A549 treated with RU486 at 1 μM for 4 hours (cell line): ENCODE results near the gene SLC39A7. TPM values are rescaled to one million over a fixed set of nuclear protein-coding genes. Genes with fewer than 3 reads are reported as not detected.

Source experiments
- total RNA-seq: library from RNA; stranded (reverse); fragments of 200-300 nt; extraction: Qiagen RNA extraction; gene quantifications from 5 replicates; pipeline ENCODE4 v1.2.3, GENCODE V29; 2022; ENCODE audit warnings: low read depth

Gene SLC39A7, protein sequence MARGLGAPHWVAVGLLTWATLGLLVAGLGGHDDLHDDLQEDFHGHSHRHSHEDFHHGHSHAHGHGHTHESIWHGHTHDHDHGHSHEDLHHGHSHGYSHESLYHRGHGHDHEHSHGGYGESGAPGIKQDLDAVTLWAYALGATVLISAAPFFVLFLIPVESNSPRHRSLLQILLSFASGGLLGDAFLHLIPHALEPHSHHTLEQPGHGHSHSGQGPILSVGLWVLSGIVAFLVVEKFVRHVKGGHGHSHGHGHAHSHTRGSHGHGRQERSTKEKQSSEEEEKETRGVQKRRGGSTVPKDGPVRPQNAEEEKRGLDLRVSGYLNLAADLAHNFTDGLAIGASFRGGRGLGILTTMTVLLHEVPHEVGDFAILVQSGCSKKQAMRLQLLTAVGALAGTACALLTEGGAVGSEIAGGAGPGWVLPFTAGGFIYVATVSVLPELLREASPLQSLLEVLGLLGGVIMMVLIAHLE
- total RNA-seq: 111 to 121 TPM (median 118 TPM) in 5 replicates

DNA sequence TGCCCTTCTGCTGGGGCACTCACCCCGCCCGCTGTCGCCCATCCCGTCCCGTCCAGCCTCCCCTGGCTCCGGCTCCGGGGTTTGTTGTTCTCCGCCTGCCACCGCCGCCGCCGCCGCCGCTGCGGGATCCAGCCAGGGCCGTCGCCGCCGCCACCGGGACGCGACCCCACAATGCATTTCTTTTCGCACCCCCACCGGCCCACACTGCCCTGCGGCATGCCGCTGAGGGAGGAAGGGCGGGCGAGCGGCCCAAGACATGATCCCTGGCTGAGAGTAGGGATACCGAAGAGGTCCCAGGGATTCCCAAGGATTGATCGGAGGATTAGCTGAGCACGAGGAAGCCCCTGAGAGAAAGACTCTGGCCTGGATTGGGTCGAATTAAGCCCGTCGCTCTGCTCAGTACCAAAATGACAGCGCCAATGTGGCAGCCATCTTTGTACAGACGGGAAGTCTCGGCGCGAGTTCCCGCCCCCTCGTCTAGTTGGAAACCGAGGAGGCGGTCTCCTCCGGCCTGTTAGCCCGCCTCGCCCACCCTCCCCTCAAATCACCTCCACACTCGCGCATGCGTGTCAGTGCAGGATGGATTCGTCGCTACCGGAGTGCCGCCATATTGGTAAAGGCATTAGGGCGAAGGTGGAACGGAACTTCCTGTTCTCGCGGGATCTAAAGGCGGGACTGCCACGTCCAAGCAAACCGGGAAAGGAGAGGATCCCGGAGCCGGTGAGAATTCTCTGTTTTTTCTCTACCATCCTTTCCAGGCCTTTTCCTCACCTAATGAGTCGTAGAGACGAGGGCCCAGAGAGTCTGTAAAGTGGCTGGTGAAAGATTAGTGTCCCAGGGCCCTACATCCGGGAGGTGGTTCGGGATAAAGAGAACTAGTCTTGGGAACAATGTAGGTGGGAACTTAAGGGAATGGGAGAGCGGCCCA is at the start of gene SLC39A7, which contains the start of gene RXRB:
Gene SLC39A7 (plus strand): TSS at position 649 of the 928 bp plus-strand sequence. CDS start 379 bp downstream, outside the sequence.
Gene RXRB (minus strand): TSS at position 447 of the 928 bp plus-strand sequence. CDS start 189 bp downstream, at position 258.

DNA sequence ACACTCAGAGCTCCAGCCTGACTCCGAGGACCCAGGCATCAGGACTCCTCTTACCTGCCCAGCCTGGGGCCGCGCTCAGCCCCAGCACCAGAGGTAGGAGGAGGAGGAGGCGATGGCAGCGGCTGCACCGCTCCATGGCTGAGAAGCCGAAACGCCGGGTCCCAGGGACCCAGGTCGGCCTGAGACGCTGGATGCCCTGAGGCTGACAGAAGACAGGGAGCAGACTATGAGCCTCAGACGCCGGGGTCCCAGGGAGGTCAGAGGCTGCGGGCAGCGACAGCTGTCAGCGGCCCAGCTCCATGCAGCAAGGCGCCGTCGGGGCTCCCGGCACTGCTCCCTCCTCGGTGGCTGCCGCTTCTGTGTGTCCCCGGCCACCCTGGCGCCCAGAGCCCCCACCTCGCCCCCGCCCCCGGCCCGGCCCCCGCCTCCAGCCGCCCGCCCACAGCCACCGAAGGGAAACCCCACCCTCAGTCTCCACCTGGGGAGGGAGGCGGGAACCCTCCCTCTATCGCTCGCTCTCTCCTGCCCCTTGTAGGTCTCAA is 8.5 kb upstream of the SLC39A7 start, which contains the start of gene COL11A2:
Gene COL11A2 (minus strand): TSS at position 363 of the 542 bp plus-strand sequence. CDS start 227 bp downstream, at position 136.

DNA sequence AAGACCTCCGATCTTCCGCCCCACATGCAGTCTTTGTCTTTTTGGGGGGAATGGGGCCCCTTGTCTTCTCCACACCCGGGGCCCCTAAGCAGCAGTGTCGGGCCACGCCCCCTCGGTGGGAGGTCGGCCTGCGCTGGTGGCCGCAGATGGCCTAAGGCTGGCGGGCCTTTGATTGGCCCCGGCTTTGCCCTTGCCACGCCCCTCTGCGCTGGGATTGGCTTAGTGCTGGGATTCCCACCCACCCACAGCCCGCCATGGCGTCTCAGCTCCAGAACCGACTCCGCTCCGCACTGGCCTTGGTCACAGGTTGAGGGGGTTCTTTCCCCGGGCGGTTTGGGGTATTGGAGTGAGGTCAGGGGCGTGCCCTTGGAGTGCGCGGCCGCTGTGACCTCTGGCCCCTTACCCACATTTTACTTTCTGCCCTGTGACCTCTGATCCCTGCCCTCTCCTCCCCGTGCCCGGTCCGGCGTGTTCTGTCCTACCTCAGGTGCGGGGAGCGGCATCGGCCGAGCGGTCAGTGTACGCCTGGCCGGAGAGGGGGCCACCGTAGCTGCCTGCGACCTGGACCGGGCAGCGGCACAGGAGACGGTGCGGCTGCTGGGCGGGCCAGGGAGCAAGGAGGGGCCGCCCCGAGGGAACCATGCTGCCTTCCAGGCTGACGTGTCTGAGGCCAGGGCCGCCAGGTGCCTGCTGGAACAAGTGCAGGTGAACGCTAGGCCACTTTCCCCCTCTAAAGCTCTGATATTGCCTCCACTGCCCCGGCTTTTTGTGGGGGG is 3.9 kb downstream of the SLC39A7 start, which contains the start of gene HSD17B8:
Gene HSD17B8 (plus strand): TSS at position 241 of the 776 bp plus-strand sequence. CDS start 14 bp downstream, at position 255.

DNA sequence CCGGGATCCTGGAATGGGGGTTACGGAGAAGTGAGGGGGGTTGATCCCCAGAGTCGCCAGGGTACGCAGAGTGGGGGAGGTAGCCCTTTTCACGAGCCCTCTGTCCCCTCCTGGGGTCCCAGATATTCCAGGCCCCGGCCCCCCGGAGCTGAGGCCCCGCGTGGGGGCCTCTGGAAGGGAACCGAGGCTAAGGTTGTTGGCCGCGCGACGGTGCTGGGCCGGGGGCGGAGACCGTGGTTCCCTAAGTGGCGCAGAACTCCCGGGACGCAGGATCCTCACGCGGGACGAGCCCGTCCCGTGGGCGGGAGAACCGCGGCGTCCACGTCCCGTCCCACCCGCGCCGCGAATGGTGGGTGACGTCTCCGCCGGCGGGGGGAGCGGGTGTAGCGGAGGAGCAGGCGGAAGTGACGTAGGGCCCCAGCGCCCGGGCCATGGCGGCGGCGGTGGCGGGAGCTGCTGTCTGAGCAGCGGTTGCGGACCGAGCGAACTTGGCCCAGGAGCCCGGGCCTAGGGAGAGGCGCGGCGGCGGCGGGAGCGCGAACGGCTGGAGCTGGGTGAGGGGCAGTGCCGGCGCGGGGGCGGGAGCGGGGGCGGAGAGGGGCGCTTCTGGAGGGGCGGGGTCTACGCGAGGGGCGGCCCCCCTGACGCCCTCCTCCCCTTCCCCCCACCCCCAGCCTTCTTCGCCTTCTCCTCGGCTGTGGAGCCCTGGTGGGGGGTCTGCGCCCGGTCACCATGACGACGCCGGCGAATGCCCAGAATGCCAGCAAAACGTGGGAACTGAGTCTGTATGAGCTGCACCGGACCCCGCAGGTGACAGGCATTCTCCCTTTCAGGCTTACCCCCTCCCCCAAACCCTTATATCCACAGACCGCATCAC is 7.7 kb downstream of the SLC39A7 start, which contains the start of gene RING1:
Gene RING1 (plus strand): TSS at position 410 of the 877 bp plus-strand sequence. CDS start 323 bp downstream, at position 733.

Other genes with a start within 250 kb of the SLC39A7 start
- gene HLA-DMA, start 247.8 kb upstream of the SLC39A7 start, total RNA-seq: 2.7 to 3.1 TPM (median 3.0 TPM) in 5 replicates
- 116 to 154 TPM (median 131 TPM) in 5 replicates for gene BRD2, start 232.3 kb upstream of the SLC39A7 start, total RNA-seq
- 0.50 TPM in 1 of 5 replicates, not detected in the others for gene HLA-DOA, start 191.3 kb upstream of the SLC39A7 start, total RNA-seq
- gene HLA-DPA1, start 127.2 kb upstream of the SLC39A7 start, total RNA-seq: 0.33 TPM in 1 of 5 replicates, not detected in the others
- not detected in 5 replicates for gene HLA-DPB1, start 124.9 kb upstream of the SLC39A7 start, total RNA-seq
- gene COL11A2, start 8.4 kb upstream of the SLC39A7 start, total RNA-seq: 0.37 to 1.3 TPM (median 0.90 TPM) in 5 replicates
- 15.5 to 21.7 TPM (median 20.6 TPM) in 5 replicates for gene RXRB, start 202 bp upstream of the SLC39A7 start, total RNA-seq
- gene HSD17B8, start 3.8 kb downstream of the SLC39A7 start, total RNA-seq: 11.0 to 16.7 TPM (median 15.5 TPM) in 5 replicates
- 19.8 to 28.2 TPM (median 25.6 TPM) in 5 replicates for gene RING1, start 7.6 kb downstream of the SLC39A7 start, total RNA-seq
- gene VPS52, start 71.0 kb downstream of the SLC39A7 start, total RNA-seq: 15.8 to 18.0 TPM (median 16.9 TPM) in 5 replicates
- 2,467 to 2,823 TPM (median 2,760 TPM) in 5 replicates for gene RPS18, start 71.2 kb downstream of the SLC39A7 start, total RNA-seq
- 0.30 to 0.75 TPM (median 0.53 TPM) in 5 replicates for gene B3GALT4, start 76.3 kb downstream of the SLC39A7 start, total RNA-seq
- gene WDR46, start 88.4 kb downstream of the SLC39A7 start, total RNA-seq: 53.2 to 66.0 TPM (median 58.6 TPM) in 5 replicates
- gene PFDN6, start 88.7 kb downstream of the SLC39A7 start, total RNA-seq: 102 to 132 TPM (median 118 TPM) in 5 replicates
- gene RGL2, start 98.1 kb downstream of the SLC39A7 start, total RNA-seq: 11.0 to 13.8 TPM (median 13.4 TPM) in 5 replicates
- 35.9 to 44.9 TPM (median 39.4 TPM) in 5 replicates for gene TAPBP, start 113.2 kb downstream of the SLC39A7 start, total RNA-seq
- 2.8 to 4.1 TPM (median 3.2 TPM) in 5 replicates for gene ZBTB22, start 116.9 kb downstream of the SLC39A7 start, total RNA-seq
- 39.9 to 42.5 TPM (median 41.0 TPM) in 5 replicates for gene DAXX, start 122.1 kb downstream of the SLC39A7 start, total RNA-seq
- 38.6 to 46.1 TPM (median 44.5 TPM) in 5 replicates for gene KIFC1, start 191.0 kb downstream of the SLC39A7 start, total RNA-seq
- 12.7 to 17.4 TPM (median 16.2 TPM) in 5 replicates for gene PHF1, start 210.1 kb downstream of the SLC39A7 start, total RNA-seq
- gene CUTA, start 217.2 kb downstream of the SLC39A7 start, total RNA-seq: 161 to 229 TPM (median 209 TPM) in 5 replicates
- gene SYNGAP1, start 219.2 kb downstream of the SLC39A7 start, total RNA-seq: 3.5 to 7.9 TPM (median 4.8 TPM) in 5 replicates